WERI-Rb-1 (cell line): ENCODE results near the gene SURF6.
"Not testable (repeated sequence)": the region's sequence is repeated elsewhere in the genome, so short reads cannot be mapped to it uniquely, and the experiment has no call there.

Source experiments
- DNase-seq: peaks from one replicate; pipeline ENCODE4 v3.0.0-alpha.2; 2020
- H3K27ac ChIP-seq: fragments of 250-450 bp; sonication (Bioruptor Pico); 2 replicates; pipeline ENCODE4 v1.5.1; 2020; ENCODE audit warnings: mild to moderate bottlenecking, moderate library complexity
- H3K27me3 ChIP-seq: fragments of 250-450 bp; sonication (Bioruptor Pico); 2 replicates; pipeline ENCODE4 v1.5.1; 2021; ENCODE audit warnings: mild to moderate bottlenecking, low read depth, moderate library complexity; ENCODE audit not compliant: insufficient read depth, severe bottlenecking
- H3K36me3 ChIP-seq: fragments of 250-450 bp; sonication (Bioruptor Pico); 2 replicates; pipeline ENCODE4 v1.5.1; 2020; ENCODE audit warnings: mild to moderate bottlenecking, moderate library complexity
- H3K4me3 ChIP-seq: 2 replicates; pipeline ENCODE4 v1.5.1; 2011; ENCODE audit warnings: low read depth, mild to moderate bottlenecking, control low read depth, low read length
- H3K9me3 ChIP-seq: fragments of 250-450 bp; sonication (Bioruptor Pico); 2 replicates; pipeline ENCODE4 v1.5.1; 2021; ENCODE audit warnings: mild to moderate bottlenecking, moderate library complexity; ENCODE audit not compliant: severe bottlenecking
- TF ChIP-seq, protein P1 (sequence below): IDR thresholded peaks from 2 replicates; pipeline ENCODE4 v1.5.1; 2011; ENCODE audit warnings: low read depth, mild to moderate bottlenecking, control low read depth, inconsistent platforms, low read length

Gene SURF6

DNA sequence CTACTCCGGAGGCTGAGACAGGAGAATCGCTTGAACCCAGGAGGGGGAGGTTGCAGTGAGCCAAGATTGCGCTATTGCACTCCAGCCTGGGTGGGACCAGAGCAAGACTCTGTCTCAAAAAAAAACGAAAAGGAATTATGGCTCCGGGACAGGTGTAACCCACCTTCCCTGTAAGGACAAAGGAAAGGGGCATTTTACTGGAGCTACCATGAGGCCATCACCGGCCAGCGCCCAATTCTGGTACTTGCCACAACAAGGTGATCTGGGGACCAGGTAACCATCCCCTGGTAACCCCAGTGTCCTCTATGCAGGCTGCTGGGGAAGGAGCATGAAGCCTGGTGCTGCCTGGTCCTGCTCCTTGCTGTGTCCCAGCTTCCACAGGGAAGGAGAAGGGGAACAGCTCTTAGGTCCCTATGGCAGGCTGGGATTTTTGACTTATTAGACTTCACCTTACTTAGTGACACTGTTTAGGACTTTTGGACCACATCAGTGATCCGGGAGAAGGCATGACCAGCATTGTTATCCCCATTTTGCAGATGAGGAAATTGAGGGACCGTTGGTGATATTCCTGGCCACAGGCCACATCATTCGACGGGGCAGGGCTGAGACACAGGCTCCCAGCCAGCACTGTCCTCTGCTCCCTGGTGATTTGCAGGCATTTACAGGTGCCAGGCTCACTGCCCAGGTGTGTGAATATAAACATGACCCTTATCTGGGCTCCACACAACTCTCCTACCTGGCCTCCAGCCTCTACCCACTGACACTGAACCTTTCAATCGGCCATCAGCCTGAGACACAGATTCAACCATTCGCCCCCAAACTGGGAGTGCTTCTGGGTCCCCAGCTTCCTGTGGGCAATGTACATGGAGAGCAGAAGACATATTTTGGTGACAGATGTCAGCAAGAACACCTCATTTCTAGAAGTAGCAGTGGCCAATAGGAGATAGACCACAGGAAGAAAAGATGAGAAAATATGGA is 34.4 kb downstream of the SURF6 start:
- TF ChIP-seq, protein P1, sequence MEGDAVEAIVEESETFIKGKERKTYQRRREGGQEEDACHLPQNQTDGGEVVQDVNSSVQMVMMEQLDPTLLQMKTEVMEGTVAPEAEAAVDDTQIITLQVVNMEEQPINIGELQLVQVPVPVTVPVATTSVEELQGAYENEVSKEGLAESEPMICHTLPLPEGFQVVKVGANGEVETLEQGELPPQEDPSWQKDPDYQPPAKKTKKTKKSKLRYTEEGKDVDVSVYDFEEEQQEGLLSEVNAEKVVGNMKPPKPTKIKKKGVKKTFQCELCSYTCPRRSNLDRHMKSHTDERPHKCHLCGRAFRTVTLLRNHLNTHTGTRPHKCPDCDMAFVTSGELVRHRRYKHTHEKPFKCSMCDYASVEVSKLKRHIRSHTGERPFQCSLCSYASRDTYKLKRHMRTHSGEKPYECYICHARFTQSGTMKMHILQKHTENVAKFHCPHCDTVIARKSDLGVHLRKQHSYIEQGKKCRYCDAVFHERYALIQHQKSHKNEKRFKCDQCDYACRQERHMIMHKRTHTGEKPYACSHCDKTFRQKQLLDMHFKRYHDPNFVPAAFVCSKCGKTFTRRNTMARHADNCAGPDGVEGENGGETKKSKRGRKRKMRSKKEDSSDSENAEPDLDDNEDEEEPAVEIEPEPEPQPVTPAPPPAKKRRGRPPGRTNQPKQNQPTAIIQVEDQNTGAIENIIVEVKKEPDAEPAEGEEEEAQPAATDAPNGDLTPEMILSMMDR: no peak
- Histone ChIP-seq H3K27ac (no peak overlapping the region), H3K27me3 (no peaks in the 10 kb centered on the region), H3K36me3 (no peaks in the 10 kb centered on the region), H3K4me3 (no peak overlapping the region), H3K9me3 (no peaks in the 10 kb centered on the region)
- no peak for DNase-seq

DNA sequence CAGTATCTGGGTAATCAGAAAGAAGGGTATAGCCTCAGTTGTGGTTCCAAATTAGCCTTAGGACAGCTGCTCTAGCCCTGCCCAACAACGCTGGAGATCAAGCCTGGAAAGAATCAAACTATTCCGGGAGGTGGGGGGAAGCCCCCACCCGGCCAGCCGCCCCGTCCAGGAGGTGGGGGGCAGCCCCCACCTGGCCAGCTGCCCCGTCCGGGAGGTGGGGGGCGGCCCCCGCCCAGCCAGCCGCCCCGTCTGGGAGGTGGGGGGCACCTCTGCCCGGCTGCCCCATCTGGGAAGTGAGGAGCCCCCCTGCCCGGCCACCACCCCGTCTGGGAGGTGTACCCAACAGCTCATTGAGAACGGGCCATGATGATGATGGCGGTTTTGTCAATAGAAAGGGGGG is 36.0 kb downstream of the SURF6 start:
- not testable (repeated sequence) for DNase-seq, H3K27me3 ChIP-seq, H3K9me3 ChIP-seq, H3K27ac ChIP-seq, H3K36me3 ChIP-seq, H3K4me3 ChIP-seq

DNA sequence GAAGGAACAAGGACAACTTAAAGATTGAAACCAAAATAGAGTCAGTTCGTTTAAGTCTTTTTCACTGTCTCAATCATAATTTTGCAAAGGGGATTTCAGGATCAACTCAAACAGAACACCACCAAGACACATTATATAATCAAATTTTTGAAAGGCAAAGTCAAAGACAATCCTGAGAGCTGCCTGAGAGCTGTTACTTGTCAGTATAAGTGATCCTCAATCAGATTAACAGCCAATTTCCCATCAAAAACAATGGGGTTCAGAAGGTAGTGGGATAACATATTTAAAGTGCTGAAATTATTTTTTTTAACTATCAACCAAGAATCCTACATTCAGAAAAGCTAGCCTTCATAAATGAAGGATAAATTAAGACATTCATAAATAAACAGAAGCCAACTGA is 41.7 kb downstream of the SURF6 start:
- Histone ChIP-seq H3K36me3 (no peaks in the 10 kb centered on the region), H3K9me3 (peaks cover 14% of the 10 kb centered on the region), H3K27me3 (no peaks in the 10 kb centered on the region), H3K27ac (no peak overlapping the region), H3K4me3 (no peak overlapping the region)
- no peak for DNase-seq
- TF ChIP-seq, protein P1: no peak

DNA sequence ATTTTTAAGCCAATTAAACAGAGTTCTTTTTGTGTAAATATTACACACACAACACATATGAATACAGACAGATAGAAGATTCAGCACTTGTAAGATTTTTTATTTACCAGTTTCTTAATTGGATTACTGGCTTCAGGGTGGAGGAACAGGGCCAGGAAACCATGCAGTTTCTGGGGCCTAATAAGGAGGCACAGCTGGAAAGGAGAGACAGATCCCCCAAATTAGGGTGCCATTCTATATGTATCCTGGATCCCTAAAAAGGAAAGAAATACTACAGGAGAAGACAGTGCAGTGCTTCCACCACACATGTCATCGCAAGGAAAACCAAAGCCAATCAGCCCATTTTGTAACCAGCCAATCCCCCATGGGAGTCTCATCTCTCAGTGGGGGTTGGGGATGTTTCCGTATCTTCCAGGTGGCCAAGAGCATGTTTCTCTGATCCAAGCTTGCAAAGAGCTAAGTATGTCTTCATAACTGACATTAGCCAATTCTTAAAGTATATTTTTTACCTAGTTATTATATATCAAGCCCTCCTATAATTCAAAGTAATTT is 45.2 kb downstream of the SURF6 start:
- TF ChIP-seq, protein P1: no peak
- Histone ChIP-seq H3K9me3 (peaks cover 22% of the 10 kb centered on the region), H3K36me3 (no peaks in the 10 kb centered on the region), H3K4me3 (no peak overlapping the region), H3K27me3 (no peaks in the 10 kb centered on the region), H3K27ac (no peak overlapping the region)
- DNase-seq: peak; percentile 41

DNA sequence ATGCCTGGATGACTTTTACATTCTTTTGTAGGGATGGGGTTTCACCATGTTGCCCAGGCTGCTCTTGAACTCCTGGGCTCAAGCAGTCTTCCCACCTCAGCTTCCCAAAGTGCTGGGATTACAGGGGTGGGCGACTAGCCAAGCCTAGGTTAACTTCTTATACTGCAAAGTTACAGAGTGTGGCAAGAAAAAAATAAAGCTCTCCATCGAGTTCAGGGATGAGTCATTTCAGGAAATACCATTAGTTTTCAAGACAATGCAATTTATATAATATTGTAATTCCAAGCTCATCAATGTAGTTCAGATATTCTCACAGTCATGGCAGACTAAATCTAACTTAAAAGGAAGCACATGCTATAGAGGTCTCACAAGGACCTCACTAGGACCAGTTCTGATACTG is 49.5 kb downstream of the SURF6 start:
- no peaks in the 10 kb centered on the region for H3K36me3 ChIP-seq
- H3K9me3 ChIP-seq: peaks cover 19% of the 10 kb centered on the region
- no peak overlapping the region for H3K27ac ChIP-seq
- DNase-seq: no peak
- TF ChIP-seq, protein P1: no peak
- H3K4me3 ChIP-seq: no peak overlapping the region
- H3K27me3 ChIP-seq: no peaks in the 10 kb centered on the region

DNA sequence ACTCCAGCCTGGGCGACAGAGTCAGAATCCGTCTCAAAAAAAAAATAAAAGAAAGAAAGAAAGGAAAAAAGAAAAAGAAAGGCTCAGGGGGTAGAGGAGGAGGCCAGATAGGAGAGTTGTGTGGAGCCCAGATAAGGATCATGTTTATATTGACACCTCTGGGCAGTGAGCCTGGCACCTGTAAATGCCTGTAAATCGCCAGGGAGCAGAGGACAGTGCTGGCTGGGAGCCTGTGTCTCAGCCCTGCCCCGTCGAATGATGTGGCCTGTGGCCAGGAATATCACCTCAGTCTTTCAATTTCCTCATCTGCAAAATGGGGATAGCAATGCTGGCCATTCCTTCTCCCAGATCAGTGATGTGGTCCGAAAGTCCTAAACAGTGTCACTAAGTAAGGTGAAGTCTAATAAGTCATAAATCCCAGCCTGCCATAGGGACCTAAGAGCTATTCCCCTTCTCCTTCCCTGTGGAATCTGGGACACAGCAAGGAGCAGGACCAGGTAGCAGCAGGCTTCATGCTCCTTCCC is 50.7 kb downstream of the SURF6 start:
- DNase-seq: no peak
- Histone ChIP-seq H3K36me3 (no peaks in the 10 kb centered on the region), H3K27ac (no peak overlapping the region), H3K27me3 (no peaks in the 10 kb centered on the region), H3K4me3 (no peak overlapping the region), H3K9me3 (peaks cover 14% of the 10 kb centered on the region)
- TF ChIP-seq, protein P1: no peak
